Activated CD4-positive, alpha-beta T cell treated with anti-CD3 and anti-CD28 coated beads, Interleukin-2, amount 10 ng/mL, durations not matched to agents 7 days and 5 days (primary cell): ENCODE measurements around the gene OR6B1. TPM values are rescaled to one million over a fixed set of nuclear protein-coding genes. Genes with fewer than 3 reads are reported as not detected.
"Not testable (repeated sequence)": the region's sequence is repeated elsewhere in the genome, so short reads cannot be mapped to it uniquely, and the experiment has no call there.

Experiments used
- CTCF ChIA-PET: fragments of 350-600 bp; sonication (Branson Sonifier 250); formaldehyde crosslinking; loops from one replicate; lab custom pipeline; 2021; ENCODE audit warnings: antibody characterized with exemption; lab: Charles Lee
- POLR2A ChIA-PET: fragments of 350-600 bp; sonication (Branson Sonifier 250); formaldehyde crosslinking; loops from one replicate; lab custom pipeline; 2021; ENCODE audit warnings: antibody characterized with exemption; lab: Charles Lee
- DNase-seq: peaks from one replicate; pipeline ENCODE4 v3.0.0-alpha.2; 2020
- H3K27ac Mint-ChIP-seq: one replicate; pipeline ENCODE4 v1.8.0; 2021; ENCODE audit warnings: mild to moderate bottlenecking, moderate library complexity, mixed read lengths
- H3K27me3 Mint-ChIP-seq: one replicate; pipeline ENCODE4 v1.8.0; 2021; ENCODE audit warnings: mixed read lengths
- H3K36me3 Mint-ChIP-seq: one replicate; pipeline ENCODE4 v1.8.0; 2021; ENCODE audit warnings: low read depth, mixed read lengths
- H3K4me1 Mint-ChIP-seq: one replicate; pipeline ENCODE4 v1.8.0; 2021; ENCODE audit warnings: mixed read lengths
- H3K4me3 Mint-ChIP-seq: one replicate; pipeline ENCODE4 v1.8.0; 2021; ENCODE audit warnings: mild to moderate bottlenecking, moderate library complexity, mixed read lengths
- H3K9me3 Mint-ChIP-seq: one replicate; pipeline ENCODE4 v1.8.0; 2021; ENCODE audit warnings: mixed read lengths
- total RNA-seq, 2 experiments: library from RNA; stranded (reverse); gene quantifications; one replicate each; pipeline ENCODE4 v1.2.3, GENCODE V29; 2021

OR6B1 gene
- total RNA-seq, 2 experiments from 2014 or later: not detected

DNA sequence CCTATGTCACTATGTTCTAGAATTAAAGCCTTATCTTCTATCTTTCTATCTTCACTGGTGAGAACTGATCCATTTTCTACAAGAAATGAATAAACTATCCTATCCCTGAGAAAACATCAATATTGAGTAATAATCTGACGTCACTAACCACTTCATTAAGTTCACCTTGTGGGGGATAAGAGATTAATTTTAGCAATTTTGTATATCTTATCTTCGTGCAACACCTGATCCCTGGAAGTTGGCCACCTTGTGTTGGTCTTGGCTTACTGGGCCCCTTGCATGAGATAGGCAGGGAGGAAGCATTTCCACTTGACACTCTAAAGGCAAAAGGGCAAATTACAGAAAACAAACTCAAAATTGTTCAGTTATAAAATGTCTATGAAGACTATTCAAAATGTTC, 20.1 kb upstream of the OR6B1 start:
- ChIA-PET POLR2A (no interaction called here), CTCF (no interaction called here)
- Mint-ChIP-seq H3K27me3 (peaks cover 13% of the 10 kb centered on the region), H3K36me3 (no peaks in the 10 kb centered on the region), H3K9me3 (no peaks in the 10 kb centered on the region), H3K27ac (no peak overlapping the region), H3K4me3 (no peak overlapping the region), H3K4me1 (no peaks in the 10 kb centered on the region)
- DNase-seq: no peak

DNA sequence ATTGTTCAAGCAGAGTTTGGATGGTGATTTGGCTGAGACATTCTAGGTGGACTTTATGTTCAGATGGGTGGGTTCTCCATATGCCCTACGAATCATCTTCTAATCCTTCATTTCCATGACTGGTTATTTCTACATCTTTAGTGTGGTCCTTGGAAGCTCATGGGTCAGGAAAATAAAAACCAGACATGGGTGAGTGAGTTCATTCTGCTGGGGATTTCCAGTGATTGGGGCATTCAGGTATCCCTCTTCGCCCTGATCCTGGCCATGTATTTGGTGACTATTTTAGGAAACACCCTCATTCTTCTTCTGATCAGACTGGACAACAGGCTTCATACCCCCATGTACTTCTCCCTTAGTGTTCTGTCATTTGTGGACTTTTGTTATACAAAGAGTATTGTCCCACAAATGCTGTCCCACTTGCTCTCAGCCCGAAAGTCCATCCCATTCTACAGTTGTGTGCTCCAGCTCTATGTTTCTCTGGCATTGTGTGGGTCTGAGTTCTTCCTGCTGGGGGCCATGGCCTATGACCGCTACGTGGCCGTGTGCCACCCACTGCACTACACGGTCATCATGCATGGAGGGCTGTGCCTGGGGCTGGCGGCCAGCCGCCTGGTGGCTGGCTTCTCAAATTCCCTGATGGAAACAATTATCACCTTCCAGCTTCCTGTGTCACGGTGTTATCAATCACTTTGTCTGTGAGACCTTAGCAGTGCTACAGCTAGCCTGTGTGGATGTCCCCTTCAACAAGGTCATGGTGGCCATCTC, 19.2 kb upstream of the OR6B1 start:
- Mint-ChIP-seq H3K36me3 (no peaks in the 10 kb centered on the region), H3K4me1 (no peaks in the 10 kb centered on the region), H3K27me3 (peaks cover 13% of the 10 kb centered on the region), H3K9me3 (no peaks in the 10 kb centered on the region), H3K4me3 (no peak overlapping the region), H3K27ac (no peak overlapping the region)
- DNase-seq: no peak
- POLR2A ChIA-PET: no interaction called here
- CTCF ChIA-PET: no interaction called here

DNA sequence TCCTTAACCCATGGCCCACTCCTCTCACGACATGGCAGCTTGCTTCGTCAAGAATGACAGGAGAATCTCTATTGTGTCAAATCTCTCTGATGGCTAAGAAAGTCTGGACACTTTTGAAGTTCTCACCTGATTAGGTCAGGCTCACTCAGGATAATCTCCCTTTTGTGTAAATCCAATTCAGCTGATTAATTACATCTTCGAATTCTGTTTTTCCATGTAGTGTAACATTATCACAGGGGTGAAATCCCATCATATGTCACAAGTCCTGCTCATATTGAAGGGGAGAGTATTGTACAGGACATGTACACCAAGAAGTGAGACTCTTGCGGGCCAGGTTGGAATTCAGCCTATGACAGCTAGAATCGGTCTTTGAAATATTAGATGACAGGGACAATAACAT, 16.2 kb upstream of the OR6B1 start:
- H3K27ac Mint-ChIP-seq: no peak overlapping the region
- peaks cover 3% of the 10 kb centered on the region for H3K9me3 Mint-ChIP-seq
- H3K4me3 Mint-ChIP-seq: no peak overlapping the region
- ChIA-PET CTCF (no interaction called here), POLR2A (no interaction called here)
- no peaks in the 10 kb centered on the region for H3K36me3 Mint-ChIP-seq
- H3K27me3 Mint-ChIP-seq: peaks cover 7% of the 10 kb centered on the region
- peaks cover 12% of the 10 kb centered on the region for H3K4me1 Mint-ChIP-seq
- DNase-seq: no peak

DNA sequence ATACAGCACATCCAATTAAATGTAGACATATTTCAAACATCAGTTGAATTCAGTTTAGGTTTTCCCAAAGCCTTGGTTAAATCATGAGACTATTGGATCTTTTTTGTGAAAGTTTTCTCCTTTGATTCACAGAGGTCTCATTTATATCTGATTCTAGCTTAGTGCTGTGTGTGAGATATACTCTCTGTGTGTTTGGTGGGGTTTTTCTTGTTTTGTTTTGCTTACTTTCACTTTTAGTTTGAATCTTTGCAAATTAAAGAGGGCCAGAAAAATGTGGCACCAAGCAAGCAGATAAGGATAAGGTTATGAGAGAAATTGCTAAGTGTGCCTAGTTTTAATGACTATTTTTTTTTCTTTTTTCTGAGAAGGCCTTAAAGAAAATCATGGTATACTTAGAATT, 12.6 kb upstream of the OR6B1 start:
- Mint-ChIP-seq H3K4me1 (peaks cover 12% of the 10 kb centered on the region), H3K27ac (peak overlapping the region; percentile 7), H3K36me3 (peaks cover 2% of the 10 kb centered on the region), H3K4me3 (no peak overlapping the region), H3K27me3 (no peaks in the 10 kb centered on the region), H3K9me3 (peaks cover 13% of the 10 kb centered on the region)
- DNase-seq: no peak
- CTCF ChIA-PET: no interaction called here
- POLR2A ChIA-PET: no interaction called here

DNA sequence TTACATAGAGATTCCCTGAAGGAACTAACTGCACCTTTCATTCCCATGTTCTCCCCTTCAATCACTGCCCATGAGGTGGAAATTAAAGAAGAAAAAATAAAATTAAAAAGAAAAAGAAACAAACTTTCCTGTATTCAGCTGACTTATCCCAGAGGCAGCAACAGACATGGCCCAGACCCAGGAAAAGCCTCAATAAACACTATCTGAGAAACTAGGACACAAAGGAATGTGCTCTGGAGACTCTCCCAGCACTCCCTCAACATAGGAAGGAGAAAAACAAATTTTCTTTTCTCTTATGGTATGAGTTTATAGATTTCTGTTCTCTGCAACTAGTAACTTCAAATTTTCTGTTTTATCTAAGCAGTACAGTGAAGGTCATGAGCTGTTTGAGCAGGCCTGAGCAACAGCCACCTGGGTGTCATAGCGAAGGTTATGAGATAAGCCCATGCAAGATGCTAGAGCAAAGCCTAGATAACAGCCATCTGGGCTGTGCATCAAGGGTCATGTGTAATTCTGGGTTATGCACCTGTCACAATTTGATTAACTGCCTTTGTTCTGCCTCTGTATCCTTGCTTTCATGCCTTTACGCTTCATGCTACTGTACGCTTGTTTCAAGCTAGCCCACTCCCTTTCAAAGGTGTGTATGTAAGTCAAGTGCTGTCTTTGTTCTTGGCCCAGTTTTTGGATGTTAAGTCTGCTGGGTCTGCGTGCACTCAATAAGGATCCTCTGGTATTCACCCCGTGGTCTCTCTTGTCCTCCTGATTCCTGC, 11.0 kb upstream of the OR6B1 start:
- ChIA-PET CTCF (no interaction called here), POLR2A (no interaction called here)
- H3K9me3 Mint-ChIP-seq: peaks cover 13% of the 10 kb centered on the region
- peaks cover 12% of the 10 kb centered on the region for H3K4me1 Mint-ChIP-seq
- peaks cover 2% of the 10 kb centered on the region for H3K27me3 Mint-ChIP-seq
- no peak overlapping the region for H3K27ac Mint-ChIP-seq
- no peak for DNase-seq
- H3K36me3 Mint-ChIP-seq: peaks cover 2% of the 10 kb centered on the region
- no peak overlapping the region for H3K4me3 Mint-ChIP-seq

DNA sequence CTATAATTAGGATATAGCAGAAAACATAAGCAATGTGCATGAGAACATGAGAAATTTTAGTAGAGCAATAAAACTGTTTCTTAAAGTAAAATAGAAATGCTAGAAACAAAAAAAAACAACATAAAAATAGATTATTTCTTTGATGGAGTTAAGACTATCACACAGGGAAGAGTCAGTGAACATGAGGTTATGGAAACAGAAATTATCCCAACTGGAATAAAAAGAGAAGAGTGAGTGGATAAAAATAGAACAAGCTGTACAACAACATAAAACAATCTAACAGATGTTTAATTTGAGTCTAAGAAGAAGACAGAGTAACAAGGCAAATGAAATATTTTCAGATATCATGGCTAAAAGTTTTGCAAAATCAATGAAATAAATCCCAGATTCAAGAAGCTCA, 7.5 kb upstream of the OR6B1 start:
- Mint-ChIP-seq H3K9me3 (peaks cover 10% of the 10 kb centered on the region), H3K27me3 (peaks cover 6% of the 10 kb centered on the region), H3K4me1 (peaks cover 2% of the 10 kb centered on the region), H3K4me3 (no peak overlapping the region), H3K27ac (no peak overlapping the region), H3K36me3 (peaks cover 2% of the 10 kb centered on the region)
- no peak for DNase-seq
- CTCF ChIA-PET: no interaction called here
- POLR2A ChIA-PET: no interaction called here

DNA sequence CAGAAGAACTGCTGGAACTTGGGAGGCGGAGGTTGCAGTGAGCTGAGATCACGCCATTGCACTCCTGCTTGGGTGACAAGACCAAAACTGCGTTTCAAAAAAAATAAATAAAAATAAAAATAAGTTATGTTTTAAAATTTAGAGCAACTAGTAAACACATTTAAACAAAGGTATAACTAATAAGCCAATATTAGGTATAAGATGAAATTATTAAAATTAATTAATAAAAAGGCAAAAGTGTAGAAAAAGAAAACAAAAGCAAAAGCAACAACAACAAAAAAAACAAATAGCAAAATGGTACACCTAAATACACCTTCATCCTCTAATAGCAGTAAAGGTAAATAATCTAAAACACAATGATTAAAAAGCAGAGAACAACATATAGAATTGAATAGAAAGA, 6.2 kb upstream of the OR6B1 start:
- DNase-seq: no peak
- no peaks in the 10 kb centered on the region for H3K4me1 Mint-ChIP-seq
- H3K36me3 Mint-ChIP-seq: peaks cover 2% of the 10 kb centered on the region

DNA sequence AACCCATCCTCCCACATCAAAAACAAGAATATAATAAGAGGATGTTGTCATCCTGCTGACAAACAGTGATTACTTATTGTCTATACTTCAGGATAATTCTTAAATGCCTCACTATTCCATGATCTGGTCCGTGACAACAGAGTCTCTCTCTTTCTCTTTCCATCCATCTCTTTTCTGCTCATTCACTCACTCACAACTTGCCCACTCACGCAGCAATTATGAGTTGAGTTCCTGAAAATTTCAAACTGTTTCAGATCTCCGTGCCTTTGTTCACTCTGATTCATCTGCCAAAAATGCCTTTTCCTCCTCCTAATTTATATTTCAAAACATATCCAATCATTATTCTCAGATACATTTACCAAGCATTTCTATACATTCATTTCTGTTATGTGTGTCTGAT, 1.4 kb downstream of the OR6B1 start:
- Mint-ChIP-seq H3K27me3 (peaks cover 15% of the 10 kb centered on the region), H3K4me3 (no peak overlapping the region), H3K4me1 (no peaks in the 10 kb centered on the region), H3K36me3 (no peaks in the 10 kb centered on the region), H3K27ac (no peak overlapping the region), H3K9me3 (no peaks in the 10 kb centered on the region)
- DNase-seq: no peak
- POLR2A ChIA-PET: no interaction called here
- CTCF ChIA-PET: no interaction called here

More for the DNA sequence above, 6.2 kb upstream of the OR6B1 start:
- H3K9me3 Mint-ChIP-seq: peaks cover 10% of the 10 kb centered on the region
- H3K4me3 Mint-ChIP-seq: no peak overlapping the region
- peaks cover 6% of the 10 kb centered on the region for H3K27me3 Mint-ChIP-seq
- ChIA-PET CTCF (no interaction called here), POLR2A (no interaction called here)
- H3K27ac Mint-ChIP-seq: no peak overlapping the region

DNA sequence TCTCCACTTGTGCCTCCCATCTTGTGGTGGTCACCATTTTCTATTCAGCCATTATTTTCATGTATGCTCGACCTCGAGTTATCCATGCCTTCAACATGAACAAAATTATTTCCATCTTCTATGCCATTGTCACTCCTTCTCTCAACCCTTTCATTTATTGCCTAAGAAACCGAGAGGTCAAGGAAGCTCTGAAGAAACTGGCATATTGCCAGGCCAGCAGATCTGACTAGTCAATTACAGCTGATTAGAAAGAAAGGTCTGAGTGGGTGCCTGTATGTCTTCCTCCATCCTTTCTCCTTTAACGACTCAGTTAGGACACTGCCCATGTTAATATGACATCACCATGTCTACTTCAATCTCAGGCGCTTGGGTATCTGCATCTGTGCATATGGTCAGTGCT, 4.6 kb downstream of the OR6B1 start:
- Mint-ChIP-seq H3K27ac (no peak overlapping the region), H3K9me3 (peaks cover 4% of the 10 kb centered on the region), H3K4me1 (no peaks in the 10 kb centered on the region), H3K36me3 (no peaks in the 10 kb centered on the region), H3K27me3 (peaks cover 18% of the 10 kb centered on the region), H3K4me3 (no peak overlapping the region)
- ChIA-PET POLR2A (no interaction called here), CTCF (no interaction called here)
- no peak for DNase-seq

DNA sequence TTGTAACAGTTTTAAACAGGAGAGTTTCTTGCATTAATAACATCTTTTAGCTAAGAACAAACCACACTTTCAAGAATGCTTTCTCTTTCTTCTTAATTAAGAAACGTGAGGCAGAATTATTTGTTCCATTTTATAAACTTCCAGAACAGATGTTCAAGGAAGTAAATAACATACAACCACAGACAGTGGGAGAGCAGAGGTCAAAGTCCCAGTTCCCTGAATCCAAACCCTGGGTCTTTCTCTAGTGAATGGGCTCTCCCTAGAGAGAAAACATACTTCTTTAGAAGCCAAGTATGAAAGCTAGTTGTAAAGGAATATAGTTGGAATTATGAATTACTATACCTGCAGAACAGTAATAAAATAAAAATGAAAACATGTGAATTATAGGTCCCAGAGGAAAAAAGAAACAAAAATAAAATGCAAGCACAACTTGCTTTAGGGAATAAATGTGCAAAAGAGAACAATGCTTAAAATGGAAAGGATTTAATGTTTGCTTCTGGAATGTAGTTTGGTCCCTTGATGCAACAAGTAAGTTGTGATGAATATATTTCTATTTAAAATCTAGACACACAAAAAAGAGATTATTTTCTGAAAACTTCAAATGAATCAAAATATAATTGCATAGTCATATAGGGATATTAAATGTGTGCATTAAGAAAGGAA, 6.0 kb downstream of the OR6B1 start:
- no peak for DNase-seq
- no peak overlapping the region for H3K27ac Mint-ChIP-seq
- no peaks in the 10 kb centered on the region for H3K36me3 Mint-ChIP-seq
- H3K9me3 Mint-ChIP-seq: peaks cover 4% of the 10 kb centered on the region
- peaks cover 18% of the 10 kb centered on the region for H3K27me3 Mint-ChIP-seq
- ChIA-PET POLR2A (no interaction called here), CTCF (no interaction called here)
- no peak overlapping the region for H3K4me3 Mint-ChIP-seq
- no peaks in the 10 kb centered on the region for H3K4me1 Mint-ChIP-seq

DNA sequence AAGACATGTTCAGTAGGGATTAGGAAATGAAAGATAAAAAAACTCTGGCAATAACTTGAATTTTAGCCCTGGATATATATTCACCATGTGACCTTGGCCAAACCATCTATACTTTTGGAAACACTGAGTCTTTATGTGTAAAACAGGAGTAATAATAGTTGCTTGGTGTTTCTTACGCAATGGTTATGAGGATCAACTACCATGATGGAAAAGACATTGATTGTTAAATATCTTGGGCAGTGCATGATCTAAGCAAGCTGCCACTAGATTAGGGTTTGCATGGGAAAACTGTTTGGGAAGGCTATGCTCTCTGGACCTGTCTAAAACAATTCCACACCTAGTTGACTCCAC, 6.5 kb downstream of the OR6B1 start:
- Mint-ChIP-seq H3K27ac (no peak overlapping the region), H3K4me1 (no peaks in the 10 kb centered on the region), H3K4me3 (no peak overlapping the region), H3K36me3 (no peaks in the 10 kb centered on the region), H3K27me3 (peaks cover 15% of the 10 kb centered on the region), H3K9me3 (peaks cover 4% of the 10 kb centered on the region)
- CTCF ChIA-PET: no interaction called here
- POLR2A ChIA-PET: no interaction called here
- DNase-seq: no peak

DNA sequence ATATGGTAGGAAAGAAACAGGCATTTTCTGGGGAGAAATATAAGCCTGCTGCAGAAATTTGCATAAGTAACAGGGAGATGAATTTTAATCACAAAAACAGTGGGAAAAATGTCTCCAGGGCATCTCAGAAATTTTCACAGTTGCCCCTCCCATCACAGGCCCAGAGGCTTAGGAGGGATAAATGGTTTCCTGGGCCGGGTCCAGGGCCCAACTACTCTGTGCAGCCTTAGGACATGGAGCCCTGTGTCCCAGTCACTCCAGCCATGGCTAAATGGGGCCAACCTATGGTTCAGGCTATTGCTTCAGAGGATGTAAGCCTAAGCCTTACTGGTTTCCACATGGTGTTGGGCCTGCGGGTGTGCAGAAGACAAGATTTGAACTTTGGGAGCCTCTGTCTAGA, 9.2 kb downstream of the OR6B1 start:
- Mint-ChIP-seq H3K27me3 (peaks cover 16% of the 10 kb centered on the region), H3K36me3 (no peaks in the 10 kb centered on the region), H3K4me1 (no peaks in the 10 kb centered on the region), H3K9me3 (peaks cover 4% of the 10 kb centered on the region), H3K4me3 (no peak overlapping the region), H3K27ac (no peak overlapping the region)
- ChIA-PET POLR2A (no interaction called here), CTCF (no interaction called here)
- no peak for DNase-seq

DNA sequence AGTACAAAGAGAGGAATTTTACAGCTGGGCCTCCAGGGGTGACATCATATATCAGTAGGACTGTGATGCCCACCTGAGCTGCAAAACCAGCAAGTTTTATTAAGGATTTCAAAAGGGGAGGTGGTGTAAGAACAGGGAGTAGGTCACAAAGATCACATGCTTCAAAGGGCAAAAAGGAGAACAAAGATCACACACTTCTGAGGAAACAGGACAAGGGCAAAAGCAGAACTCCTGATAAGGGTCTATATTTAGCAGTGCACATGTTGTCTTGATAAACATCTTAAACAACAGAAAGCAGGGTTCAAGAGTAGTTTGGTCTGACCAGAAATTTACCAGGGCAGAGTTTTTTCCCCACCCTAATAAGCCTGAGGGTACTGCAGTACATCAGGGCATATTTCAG, 9.9 kb downstream of the OR6B1 start:
- H3K4me3 Mint-ChIP-seq, CTCF ChIA-PET, H3K4me1 Mint-ChIP-seq, H3K9me3 Mint-ChIP-seq, H3K36me3 Mint-ChIP-seq, POLR2A ChIA-PET, DNase-seq, H3K27ac Mint-ChIP-seq: not testable (repeated sequence)
- H3K27me3 Mint-ChIP-seq: peaks cover 14% of the 10 kb centered on the region
